Activated naive CD8-positive, alpha-beta T cell treated with anti-CD3 and anti-CD28 coated beads, Interleukin-2, amount 50 U/mL, for 24 hours (primary cell): Measurements from ENCODE around the gene PAPPA2.
"Not testable (repeated sequence)": the region's sequence is repeated elsewhere in the genome, so short reads cannot be mapped to it uniquely, and the experiment has no call there.

Source experiments
- ATAC-seq: fragments of 150-1000 bp; cut with Tn5 transposase; one replicate; pipeline ENCODE4 v1.10.0; 2021
- DNase-seq: peaks from one replicate; pipeline ENCODE4 v3.0.0; 2021
- H3K27ac Mint-ChIP-seq: one replicate; pipeline ENCODE4 v1.8.0; 2021; ENCODE audit warnings: mild to moderate bottlenecking, mixed read lengths
- H3K27me3 Mint-ChIP-seq: one replicate; pipeline ENCODE4 v1.8.0; 2021; ENCODE audit warnings: mixed read lengths
- H3K36me3 Mint-ChIP-seq: one replicate; pipeline ENCODE4 v1.8.0; 2021; ENCODE audit warnings: low read depth, mixed read lengths
- H3K4me1 Mint-ChIP-seq: one replicate; pipeline ENCODE4 v1.8.0; 2021; ENCODE audit warnings: mixed read lengths
- H3K4me3 Mint-ChIP-seq: one replicate; pipeline ENCODE4 v1.8.0; 2021; ENCODE audit warnings: mild to moderate bottlenecking, moderate library complexity, mixed read lengths
- H3K9me3 Mint-ChIP-seq: one replicate; pipeline ENCODE4 v1.8.0; 2021; ENCODE audit warnings: mixed read lengths

The PAPPA2 gene

GRCh38 chr1:176462674-176463378 is at the start of gene PAPPA2:
Gene PAPPA2, plus strand, starts transcription at chr1:176463175. Its CDS starts 93,148 bp downstream, at chr1:176556323.
- Mint-ChIP-seq H3K36me3 (no peaks in the 10 kb centered on the region), H3K27me3 (no peaks in the 10 kb centered on the region), H3K27ac (no peak within 1 kb of the TSS), H3K4me1 (no peaks in the 10 kb centered on the region), H3K4me3 (no peak within 1 kb of the TSS), H3K9me3 (no peaks in the 10 kb centered on the region)
- ATAC-seq = no peak
- DNase-seq = no peak

- no peak overlapping the region for H3K27ac Mint-ChIP-seq
- H3K4me3 Mint-ChIP-seq = no peak overlapping the region
- peaks cover 6% of the 10 kb centered on the region for H3K27me3 Mint-ChIP-seq
- DNase-seq (no peak), ATAC-seq (no peak)
- H3K9me3 Mint-ChIP-seq = no peaks in the 10 kb centered on the region
- H3K4me1 Mint-ChIP-seq = no peaks in the 10 kb centered on the region
- H3K36me3 Mint-ChIP-seq = no peaks in the 10 kb centered on the region
Observed at GRCh38 chr1:176416777-176417176, 46.2 kb upstream of the PAPPA2 start.

- not testable (repeated sequence) for H3K9me3 Mint-ChIP-seq, H3K27me3 Mint-ChIP-seq, H3K27ac Mint-ChIP-seq, DNase-seq, ATAC-seq, H3K4me3 Mint-ChIP-seq, H3K4me1 Mint-ChIP-seq, H3K36me3 Mint-ChIP-seq
Observed at GRCh38 chr1:176419608-176420007, 43.4 kb upstream of the PAPPA2 start.

GRCh38 chr1:176434234-176434633 is 28.7 kb upstream of the PAPPA2 start:
- H3K9me3 Mint-ChIP-seq = no peaks in the 10 kb centered on the region
- ATAC-seq = no peak
- H3K4me1 Mint-ChIP-seq = no peaks in the 10 kb centered on the region
- no peak overlapping the region for H3K4me3 Mint-ChIP-seq
- no peaks in the 10 kb centered on the region for H3K27me3 Mint-ChIP-seq
- no peak for DNase-seq
- H3K36me3 Mint-ChIP-seq = no peaks in the 10 kb centered on the region
- H3K27ac Mint-ChIP-seq = no peak overlapping the region

GRCh38 chr1:176436251-176436650 is 26.7 kb upstream of the PAPPA2 start:
- no peaks in the 10 kb centered on the region for H3K27me3 Mint-ChIP-seq
- no peak overlapping the region for H3K27ac Mint-ChIP-seq
- H3K4me1 Mint-ChIP-seq = no peaks in the 10 kb centered on the region
- no peak for ATAC-seq
- no peak for DNase-seq
- no peak overlapping the region for H3K4me3 Mint-ChIP-seq
- no peaks in the 10 kb centered on the region for H3K9me3 Mint-ChIP-seq
- no peaks in the 10 kb centered on the region for H3K36me3 Mint-ChIP-seq

GRCh38 chr1:176440176-176440575 is 22.8 kb upstream of the PAPPA2 start:
- no peak for DNase-seq
- ATAC-seq = no peak
- H3K9me3 Mint-ChIP-seq = no peaks in the 10 kb centered on the region
- H3K27ac Mint-ChIP-seq = no peak overlapping the region
- H3K4me3 Mint-ChIP-seq = no peak overlapping the region
- no peaks in the 10 kb centered on the region for H3K4me1 Mint-ChIP-seq
- no peaks in the 10 kb centered on the region for H3K36me3 Mint-ChIP-seq
- H3K27me3 Mint-ChIP-seq = peaks cover 7% of the 10 kb centered on the region

GRCh38 chr1:176444286-176444685 is 18.7 kb upstream of the PAPPA2 start:
- no peaks in the 10 kb centered on the region for H3K36me3 Mint-ChIP-seq
- H3K27me3 Mint-ChIP-seq = peaks cover 11% of the 10 kb centered on the region
- ATAC-seq (no peak), DNase-seq (no peak)
- no peak overlapping the region for H3K4me3 Mint-ChIP-seq
- no peak overlapping the region for H3K27ac Mint-ChIP-seq
- H3K9me3 Mint-ChIP-seq = no peaks in the 10 kb centered on the region
- H3K4me1 Mint-ChIP-seq = no peaks in the 10 kb centered on the region

- H3K27ac Mint-ChIP-seq = no peak overlapping the region
- H3K36me3 Mint-ChIP-seq = no peaks in the 10 kb centered on the region
- DNase-seq (no peak), ATAC-seq (no peak)
- H3K9me3 Mint-ChIP-seq = no peaks in the 10 kb centered on the region
- peaks cover 11% of the 10 kb centered on the region for H3K27me3 Mint-ChIP-seq
- H3K4me1 Mint-ChIP-seq = no peaks in the 10 kb centered on the region
- H3K4me3 Mint-ChIP-seq = no peak overlapping the region
Observed at GRCh38 chr1:176445402-176445801, 17.6 kb upstream of the PAPPA2 start.

- DNase-seq (no peak), ATAC-seq (no peak)
- H3K4me3 Mint-ChIP-seq = no peak overlapping the region
- H3K9me3 Mint-ChIP-seq = peaks cover 6% of the 10 kb centered on the region
- H3K36me3 Mint-ChIP-seq = no peaks in the 10 kb centered on the region
- H3K27me3 Mint-ChIP-seq = peaks cover 4% of the 10 kb centered on the region
- H3K27ac Mint-ChIP-seq = no peak overlapping the region
- H3K4me1 Mint-ChIP-seq = no peaks in the 10 kb centered on the region
Observed at GRCh38 chr1:176448340-176448739, 14.6 kb upstream of the PAPPA2 start.

GRCh38 chr1:176450526-176450925 is 12.4 kb upstream of the PAPPA2 start:
- Mint-ChIP-seq H3K36me3 (no peaks in the 10 kb centered on the region), H3K27me3 (peaks cover 4% of the 10 kb centered on the region), H3K27ac (no peak overlapping the region), H3K9me3 (peaks cover 8% of the 10 kb centered on the region), H3K4me1 (no peaks in the 10 kb centered on the region), H3K4me3 (no peak overlapping the region)
- ATAC-seq = no peak
- no peak for DNase-seq

GRCh38 chr1:176451741-176452140 is 11.2 kb upstream of the PAPPA2 start:
- H3K27ac Mint-ChIP-seq, H3K4me1 Mint-ChIP-seq, H3K27me3 Mint-ChIP-seq, ATAC-seq, DNase-seq, H3K4me3 Mint-ChIP-seq, H3K9me3 Mint-ChIP-seq, H3K36me3 Mint-ChIP-seq: not testable (repeated sequence)

GRCh38 chr1:176456795-176457194 is 6.2 kb upstream of the PAPPA2 start:
- ATAC-seq = no peak
- no peak overlapping the region for H3K4me3 Mint-ChIP-seq

GRCh38 chr1:176460544-176461336 is 2.2 kb upstream of the PAPPA2 start:
- H3K27me3 Mint-ChIP-seq = no peaks in the 10 kb centered on the region
- H3K4me1 Mint-ChIP-seq = no peaks in the 10 kb centered on the region
- ATAC-seq (no peak), DNase-seq (no peak)
- no peaks in the 10 kb centered on the region for H3K36me3 Mint-ChIP-seq
- no peaks in the 10 kb centered on the region for H3K9me3 Mint-ChIP-seq
- H3K27ac Mint-ChIP-seq = no peak overlapping the region
- H3K4me3 Mint-ChIP-seq = no peak overlapping the region

More at GRCh38 chr1:176456795-176457194, 6.2 kb upstream of the PAPPA2 start:
- DNase-seq = no peak
- Mint-ChIP-seq H3K9me3 (peaks cover 8% of the 10 kb centered on the region), H3K4me1 (no peaks in the 10 kb centered on the region), H3K27ac (no peak overlapping the region), H3K36me3 (no peaks in the 10 kb centered on the region), H3K27me3 (no peaks in the 10 kb centered on the region)

- H3K4me3 Mint-ChIP-seq = no peak overlapping the region
- H3K9me3 Mint-ChIP-seq = no peaks in the 10 kb centered on the region
- no peaks in the 10 kb centered on the region for H3K4me1 Mint-ChIP-seq
- DNase-seq = no peak
- no peak overlapping the region for H3K27ac Mint-ChIP-seq
- no peaks in the 10 kb centered on the region for H3K27me3 Mint-ChIP-seq
- H3K36me3 Mint-ChIP-seq = no peaks in the 10 kb centered on the region
- ATAC-seq = no peak
Observed at GRCh38 chr1:176461576-176461975, 1.4 kb upstream of the PAPPA2 start.

GRCh38 chr1:176466514-176466913 is 3.5 kb downstream of the PAPPA2 start:
- no peak overlapping the region for H3K4me3 Mint-ChIP-seq
- H3K27me3 Mint-ChIP-seq = no peaks in the 10 kb centered on the region
- H3K27ac Mint-ChIP-seq = no peak overlapping the region
- no peaks in the 10 kb centered on the region for H3K4me1 Mint-ChIP-seq
- H3K36me3 Mint-ChIP-seq = no peaks in the 10 kb centered on the region
- no peaks in the 10 kb centered on the region for H3K9me3 Mint-ChIP-seq
- ATAC-seq (no peak), DNase-seq (no peak)
